Activated CD4-positive, alpha-beta T cell treated with anti-CD3 and anti-CD28 coated beads for 36 hours (primary cell): ENCODE results near the gene NR2F2. TPM values are rescaled to one million over a fixed set of nuclear protein-coding genes. Genes with fewer than 3 reads are reported as not detected.

Experiments used
- ATAC-seq: fragments of 200-7000 bp; cut with Tn5 transposase; one replicate; pipeline ENCODE4 v1.10.0; 2021; ENCODE audit warnings: mild to moderate bottlenecking, moderate library complexity
- CTCF ChIA-PET: fragments of 350-600 bp; sonication (Branson Sonifier 250); formaldehyde crosslinking; loops from one replicate; lab custom pipeline; 2021; ENCODE audit warnings: antibody characterized with exemption; lab: Charles Lee
- POLR2A ChIA-PET: fragments of 350-600 bp; sonication (Branson Sonifier 250); formaldehyde crosslinking; loops from one replicate; lab custom pipeline; 2021; ENCODE audit warnings: antibody characterized with exemption, inconsistent platforms; lab: Charles Lee
- DNase-seq: peaks from one replicate; pipeline ENCODE4 v3.0.0-alpha.2; 2020
- H3K27ac Mint-ChIP-seq: one replicate; pipeline ENCODE4 v1.8.0; 2021; ENCODE audit warnings: mixed read lengths
- H3K27me3 Mint-ChIP-seq: one replicate; pipeline ENCODE4 v1.8.0; 2021; ENCODE audit warnings: mixed read lengths
- H3K36me3 Mint-ChIP-seq: one replicate; pipeline ENCODE4 v1.8.0; 2021; ENCODE audit warnings: low read depth, mixed read lengths
- H3K4me1 Mint-ChIP-seq: one replicate; pipeline ENCODE4 v1.8.0; 2021; ENCODE audit warnings: mixed read lengths
- H3K4me3 Mint-ChIP-seq: one replicate; pipeline ENCODE4 v1.8.0; 2021; ENCODE audit warnings: mild to moderate bottlenecking, moderate library complexity, mixed read lengths
- H3K9me3 Mint-ChIP-seq: one replicate; pipeline ENCODE4 v1.8.0; 2021; ENCODE audit warnings: low read depth, mixed read lengths
- intact Hi-C, 2 experiments: fragments of 100-400 bp; cut with DNase I in 1 of 2; cut with micrococcal nuclease in 1 of 2; formaldehyde crosslinking; loops; one replicate each; pipeline versions ENCODE4 v1.14.2 to v1.15.1; 2022 to 2024; cut with DNase I, micrococcal nuclease
- total RNA-seq, 2 experiments: library from RNA; stranded (reverse); gene quantifications; one replicate each; pipeline ENCODE4 v1.2.3, GENCODE V29; 2021

NR2F2 gene
- total RNA-seq, 2 experiments from 2014 or later, result not detected

- no peaks in the 10 kb centered on the region for H3K36me3 Mint-ChIP-seq
- intact Hi-C loops, result loop anchor here in 1 of 2 experiments (10.0 kb wide), 1 partner anchor 1434 kb away; no protein-coding TSS in a partner anchor
- POLR2A ChIA-PET, result no interaction called here
- H3K9me3 Mint-ChIP-seq, result no peaks in the 10 kb centered on the region
- CTCF ChIA-PET, result interaction anchor here (0.7 kb wide), 1 partner anchor 932 kb away, joined by 4 read pairs; no protein-coding TSS in a partner anchor
- no peak for ATAC-seq
- peaks cover 51% of the 10 kb centered on the region for H3K27me3 Mint-ChIP-seq
- DNase-seq, result no peak
- no peak overlapping the region for H3K4me3 Mint-ChIP-seq
- H3K4me1 Mint-ChIP-seq, result no peaks in the 10 kb centered on the region
- no peak overlapping the region for H3K27ac Mint-ChIP-seq
These were observed 9.5 kb upstream of the NR2F2 start for GRCh38 chr15:96320703-96321638.

- Mint-ChIP-seq H3K27ac (no peak overlapping the region), H3K9me3 (no peaks in the 10 kb centered on the region), H3K27me3 (peaks cover 60% of the 10 kb centered on the region), H3K4me3 (no peak overlapping the region), H3K4me1 (peaks cover 3% of the 10 kb centered on the region), H3K36me3 (no peaks in the 10 kb centered on the region)
- CTCF ChIA-PET, result interaction anchor here (0.7 kb wide), 1 partner anchor 933 kb away, joined by 4 read pairs; no protein-coding TSS in a partner anchor
- DNase-seq, result no peak
- POLR2A ChIA-PET, result no interaction called here
- no peak for ATAC-seq
- intact Hi-C loops, result loop anchor here in 1 of 2 experiments (10.0 kb wide), 1 partner anchor 1433 kb away; no protein-coding TSS in a partner anchor
These were observed 8.6 kb upstream of the NR2F2 start for GRCh38 chr15:96321639-96322535.

GRCh38 chr15:96322536-96323318, 7.8 kb upstream of the NR2F2 start:
- Mint-ChIP-seq H3K4me3 (no peak overlapping the region), H3K36me3 (no peaks in the 10 kb centered on the region)

DNA sequence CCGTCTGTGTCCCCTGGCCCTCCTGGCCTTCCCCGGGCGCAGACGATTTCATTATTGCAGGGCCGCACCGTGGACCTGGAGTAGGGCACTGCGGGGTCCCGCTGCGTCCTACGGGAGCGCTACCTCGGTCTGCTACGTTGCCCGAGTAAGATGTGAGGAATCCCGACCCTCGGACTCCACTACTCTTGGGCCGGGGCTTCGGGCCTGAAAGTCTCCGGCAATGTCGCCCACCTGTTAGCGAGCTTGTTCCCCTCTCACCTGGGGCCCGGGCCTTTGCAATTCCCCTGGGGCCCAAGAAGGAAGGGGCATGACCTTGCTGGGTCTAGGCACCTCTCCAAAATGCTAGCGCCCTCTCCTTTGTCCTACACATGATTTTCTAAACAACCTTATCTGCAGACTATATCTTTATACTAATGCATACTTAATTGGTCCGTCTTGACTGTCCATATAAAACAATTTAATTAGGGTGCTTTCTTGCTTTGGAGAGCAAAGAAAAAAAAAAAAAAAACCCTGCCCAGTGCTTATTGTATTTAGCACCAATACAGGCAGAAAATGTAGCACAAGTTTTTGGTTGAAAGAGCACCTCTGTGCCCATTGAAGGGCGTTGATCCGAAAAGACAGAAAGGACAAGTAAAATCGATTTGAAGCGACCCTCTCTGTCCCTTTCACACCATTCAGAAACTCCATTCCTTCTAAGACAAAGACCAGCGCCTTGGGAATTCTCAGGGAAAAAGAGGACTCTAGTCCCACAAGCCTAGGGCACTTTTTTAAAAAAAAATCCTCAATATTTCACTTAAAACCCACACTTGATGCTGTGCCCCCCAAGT, 7.0 kb upstream of the NR2F2 start:
- H3K9me3 Mint-ChIP-seq, result no peaks in the 10 kb centered on the region
- H3K4me1 Mint-ChIP-seq, result peaks cover 6% of the 10 kb centered on the region
- H3K4me3 Mint-ChIP-seq, result no peak overlapping the region
- H3K27ac Mint-ChIP-seq, result no peak overlapping the region
- CTCF ChIA-PET, result no interaction called here
- peaks cover 66% of the 10 kb centered on the region for H3K27me3 Mint-ChIP-seq
- ATAC-seq (no peak), DNase-seq (no peak)
- no peaks in the 10 kb centered on the region for H3K36me3 Mint-ChIP-seq
- POLR2A ChIA-PET, result no interaction called here
- intact Hi-C loops, result loop anchor here in 1 of 2 experiments (10.0 kb wide), 1 partner anchor 1431 kb away; no protein-coding TSS in a partner anchor

More at GRCh38 chr15:96322536-96323318, 7.8 kb upstream of the NR2F2 start:
- H3K9me3 Mint-ChIP-seq, result no peaks in the 10 kb centered on the region
- H3K27ac Mint-ChIP-seq, result no peak overlapping the region
- intact Hi-C loops, result loop anchor here in 1 of 2 experiments (10.0 kb wide), 1 partner anchor 1432 kb away; no protein-coding TSS in a partner anchor
- CTCF ChIA-PET, result no interaction called here
- ATAC-seq (no peak), DNase-seq (no peak)
- H3K4me1 Mint-ChIP-seq, result peaks cover 6% of the 10 kb centered on the region
- H3K27me3 Mint-ChIP-seq, result peaks cover 59% of the 10 kb centered on the region
- POLR2A ChIA-PET, result no interaction called here

GRCh38 chr15:96324192-96324895, 6.2 kb upstream of the NR2F2 start:
- peaks cover 72% of the 10 kb centered on the region for H3K27me3 Mint-ChIP-seq
- CTCF ChIA-PET, result no interaction called here
- no peak overlapping the region for H3K27ac Mint-ChIP-seq
- POLR2A ChIA-PET, result no interaction called here
- intact Hi-C loops, result loop anchor here in 1 of 2 experiments (10.0 kb wide), 1 partner anchor 1430 kb away; no protein-coding TSS in a partner anchor
- no peak for ATAC-seq
- H3K36me3 Mint-ChIP-seq, result no peaks in the 10 kb centered on the region
- no peak for DNase-seq
- peaks cover 6% of the 10 kb centered on the region for H3K4me1 Mint-ChIP-seq
- H3K4me3 Mint-ChIP-seq, result no peak overlapping the region
- H3K9me3 Mint-ChIP-seq, result no peaks in the 10 kb centered on the region

- Mint-ChIP-seq H3K4me3 (no peak overlapping the region), H3K27ac (no peak overlapping the region), H3K9me3 (no peaks in the 10 kb centered on the region), H3K36me3 (no peaks in the 10 kb centered on the region), H3K27me3 (peaks cover 72% of the 10 kb centered on the region), H3K4me1 (peaks cover 8% of the 10 kb centered on the region)
- ATAC-seq (no peak), DNase-seq (no peak)
- POLR2A ChIA-PET, result no interaction called here
- CTCF ChIA-PET, result no interaction called here
- intact Hi-C loops, result loop anchor here (5.0 to 10.0 kb wide), 3 partner anchors 37 to 1430 kb away; no protein-coding TSS in a partner anchor
These were observed 5.5 kb upstream of the NR2F2 start for GRCh38 chr15:96324940-96325540.

- ATAC-seq, result no peak
- intact Hi-C loops, result loop anchor here (2.0 to 10.0 kb wide), 4 partner anchors 17 to 1429 kb away; no protein-coding TSS in a partner anchor
- Mint-ChIP-seq H3K4me1 (peaks cover 11% of the 10 kb centered on the region), H3K27ac (no peak overlapping the region), H3K9me3 (no peaks in the 10 kb centered on the region), H3K4me3 (no peak overlapping the region), H3K27me3 (peaks cover 70% of the 10 kb centered on the region), H3K36me3 (peaks cover 1% of the 10 kb centered on the region)
- CTCF ChIA-PET, result no interaction called here
- POLR2A ChIA-PET, result no interaction called here
- no peak for DNase-seq
These were observed 4.8 kb upstream of the NR2F2 start for GRCh38 chr15:96325541-96326327.

DNA sequence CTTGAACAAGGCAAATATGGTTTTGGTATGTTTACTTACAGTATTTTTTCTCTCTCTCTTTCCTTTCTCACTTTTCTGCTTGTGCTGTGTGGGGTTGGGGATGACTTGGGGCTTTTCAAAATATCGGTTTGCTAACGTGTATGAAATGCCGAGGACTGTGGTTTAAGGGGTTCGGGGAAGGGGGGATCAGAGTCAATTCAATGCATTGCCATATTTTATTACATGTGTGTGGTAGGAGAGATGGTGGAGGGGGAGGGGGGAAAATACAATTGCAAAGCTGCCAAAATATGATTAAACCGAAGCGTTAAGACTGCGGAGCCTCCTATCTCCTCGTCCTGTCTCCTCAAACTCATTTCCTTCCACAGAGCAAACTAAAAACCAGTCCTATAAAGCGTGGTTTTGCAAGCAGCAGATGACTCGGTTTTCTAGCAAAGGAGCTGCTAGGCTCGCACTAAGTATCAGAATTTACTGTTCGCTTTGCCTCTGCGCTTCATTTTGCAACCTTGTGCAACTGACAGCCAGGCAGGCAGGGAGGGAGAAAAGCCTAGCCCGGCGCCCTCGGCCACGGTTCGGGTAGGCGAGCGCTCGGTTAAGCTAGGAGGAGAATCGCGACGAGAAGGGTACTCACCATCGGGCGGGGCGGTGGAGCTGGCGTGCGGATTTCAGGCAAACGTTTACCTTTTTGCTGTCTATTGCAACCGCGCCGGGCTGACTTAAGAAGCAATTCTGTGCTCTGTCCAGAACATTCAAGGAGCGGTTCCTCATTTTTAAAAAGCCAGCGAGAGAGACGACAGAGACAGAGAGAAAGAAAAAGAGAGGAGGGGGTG, 4.0 kb upstream of the NR2F2 start:
- Mint-ChIP-seq H3K36me3 (peaks cover 3% of the 10 kb centered on the region), H3K27me3 (peaks cover 71% of the 10 kb centered on the region), H3K4me1 (peaks cover 15% of the 10 kb centered on the region), H3K9me3 (no peaks in the 10 kb centered on the region), H3K4me3 (peak overlapping the region; percentile 19), H3K27ac (no peak overlapping the region)
- no peak for ATAC-seq
- DNase-seq, result peak; percentile 26
- ChIA-PET POLR2A (interaction anchor here (0.6 kb wide), 1 partner anchor 580 kb away, joined by 4 read pairs; no protein-coding TSS in a partner anchor), CTCF (interaction anchor here (0.7 to 1.6 kb wide), 2 partner anchors 30 to 32 kb away, joined by 3 to 4 read pairs; no protein-coding TSS in a partner anchor)
- intact Hi-C loops, result loop anchor here (2.0 to 10.0 kb wide), 4 partner anchors 16 to 1428 kb away; no protein-coding TSS in a partner anchor
